Astrocyte of the cerebellum (primary cell): ENCODE measurements around the gene DGUOK.

Source experiments
- DNase-seq: peaks from one replicate; pipeline ENCODE4 v3.0.0-alpha.2; 2011; ENCODE audit warnings: low read depth
- H3K4me3 ChIP-seq: 2 replicates; pipeline ENCODE4 v1.5.1; 2011; ENCODE audit warnings: mild to moderate bottlenecking, low read depth, low read length, moderate library complexity
- CTCF ChIP-seq: IDR thresholded peaks from 2 replicates; pipeline ENCODE4 v1.5.1; 2012; ENCODE audit warnings: low read length, low read depth, moderate library complexity, mild to moderate bottlenecking; ENCODE audit errors: missing control alignments
- in situ Hi-C: cut with HindIII; loops from 2 replicates; pipeline ENCODE4 v1.10.0; 2017; ENCODE audit warnings: low sequenced_read_pairs

Gene DGUOK

GRCh38 chr2:73921581-73921980, 5.1 kb upstream of the DGUOK start:
- DNase-seq, result no peak
- in situ Hi-C loops, result no loop called here
- no peak overlapping the region for H3K4me3 ChIP-seq
- TF ChIP-seq CTCF, result no peak

GRCh38 chr2:73922681-73923080, 4.0 kb upstream of the DGUOK start:
- no peak overlapping the region for H3K4me3 ChIP-seq
- no peak for TF ChIP-seq CTCF
- DNase-seq, result no peak
- in situ Hi-C loops, result no loop called here

- in situ Hi-C loops, result no loop called here
- no peak overlapping the region for H3K4me3 ChIP-seq
- no peak for TF ChIP-seq CTCF
- DNase-seq, result no peak
Observed at GRCh38 chr2:73925033-73925704, 1.5 kb upstream of the DGUOK start.

GRCh38 chr2:73925853-73926492, 707 bp upstream of the DGUOK start:
- peak overlapping the region; percentile 70 for H3K4me3 ChIP-seq
- DNase-seq, result no peak
- in situ Hi-C loops, result no loop called here
- no peak for TF ChIP-seq CTCF

- DNase-seq, result no peak
- no peak for TF ChIP-seq CTCF
- in situ Hi-C loops, result no loop called here
- peak overlapping the region; percentile 70 for H3K4me3 ChIP-seq
Observed at GRCh38 chr2:73927344-73927743, 664 bp downstream of the DGUOK start.

- DNase-seq, result no peak
- in situ Hi-C loops, result no loop called here
- no peak for TF ChIP-seq CTCF
- H3K4me3 ChIP-seq, result no peak overlapping the region
Observed at GRCh38 chr2:73928963-73929347, 2.3 kb downstream of the DGUOK start.

GRCh38 chr2:73930386-73930785, 3.7 kb downstream of the DGUOK start:
- DNase-seq, result no peak
- in situ Hi-C loops, result no loop called here
- no peak for TF ChIP-seq CTCF
- no peak overlapping the region for H3K4me3 ChIP-seq
